ENCODE measurements around the gene BANF2. TPM values are rescaled to one million over a fixed set of nuclear protein-coding genes. Genes with fewer than 3 reads are reported as not detected.

Gene BANF2
- total and polyA plus RNA-seq, 2 of the 13 experiments (the other 11 are each of a cell fraction or from before 2014, with no cell fraction given), result 0.35 TPM; not detected in 1

- TF ChIP-seq ZNF335 (CRISPR knock-in tag; IDR thresholded peaks at IDR 0.05) (no peak), ARNTL (CRISPR knock-in tag; IDR thresholded peaks at IDR 0.05) (no peak), ZNF263 (CRISPR knock-in tag; IDR thresholded peaks at IDR 0.05) (no peak), ZNF572 (CRISPR knock-in tag; IDR thresholded peaks at IDR 0.05) (no peak), HNF4G (IDR thresholded peaks at IDR 0.05; ENCODE audit: borderline replicate concordance, low read depth, low read length) (no peak), HNF4G (CRISPR knock-in tag; IDR thresholded peaks at IDR 0.05; ENCODE audit: borderline replicate concordance, low read depth) (no peak), NFYC (CRISPR knock-in tag; IDR thresholded peaks at IDR 0.05) (peak; percentile 85), ZSCAN12 (CRISPR knock-in tag; IDR thresholded peaks at IDR 0.05) (no peak), ZNF792 (CRISPR knock-in tag; IDR thresholded peaks at IDR 0.05) (no peak), ZNF576 (CRISPR knock-in tag; IDR thresholded peaks at IDR 0.05) (no peak), PCBP1 (IDR thresholded peaks at IDR 0.05; ENCODE audit: borderline replicate concordance, low read depth, low read length) (no peak), ZNF280B (CRISPR knock-in tag; IDR thresholded peaks at IDR 0.05; ENCODE audit: borderline replicate concordance) (no peak), ZNF562 (CRISPR knock-in tag; IDR thresholded peaks at IDR 0.05; ENCODE audit: borderline replicate concordance) (no peak), CENPT (CRISPR knock-in tag; IDR thresholded peaks at IDR 0.05; ENCODE audit: low read depth) (no peak), ZFP90 (CRISPR knock-in tag; IDR thresholded peaks at IDR 0.05; ENCODE audit: borderline replicate concordance) (no peak), STAG1 (CRISPR knock-in tag; IDR thresholded peaks at IDR 0.05) (no peak), ATAD3A (CRISPR knock-in tag; IDR thresholded peaks at IDR 0.05) (no peak), RFX1 (IDR thresholded peaks at IDR 0.05) (no peak), KDM1A (CRISPR knock-in tag; IDR thresholded peaks at IDR 0.05) (no peak), ZNF138 (CRISPR knock-in tag; IDR thresholded peaks at IDR 0.05; ENCODE audit: low read depth) (no peak), MBNL3 (CRISPR knock-in tag; conservative IDR thresholded peaks at IDR 0.05) (no peak), ZNF280D (CRISPR knock-in tag; IDR thresholded peaks at IDR 0.05) (0 out of 2 replicates have a peak, but pooled peaks have one; percentile 20), ETV5 (CRISPR knock-in tag; IDR thresholded peaks at IDR 0.05; ENCODE audit: borderline replicate concordance) (no peak), NFYB (CRISPR knock-in tag; IDR thresholded peaks at IDR 0.05) (peak; percentile 85), ZSCAN22 (CRISPR knock-in tag; IDR thresholded peaks at IDR 0.05) (no peak), HMG20A (CRISPR knock-in tag; IDR thresholded peaks at IDR 0.05; ENCODE audit: borderline replicate concordance) (no peak), HNRNPL (IDR thresholded peaks at IDR 0.05; ENCODE audit: low read depth, low read length) (no peak), ZBTB44 (CRISPR knock-in tag; IDR thresholded peaks at IDR 0.05) (no peak), ZKSCAN5 (CRISPR knock-in tag; IDR thresholded peaks at IDR 0.05) (no peak)
Measured at GRCh38 chr20:17761604-17762003, 61.8 kb downstream of the BANF2 start (continued).

Data from HepG2 (cell line).